ENCODE results near the gene PNPLA3. TPM values are rescaled to one million over a fixed set of nuclear protein-coding genes. Genes with fewer than 3 reads are reported as not detected.

The PNPLA3 gene
- total RNA-seq, 6 experiments from 2014 or later, result 17.5 to 66.8 (median 60.3) TPM

DNA sequence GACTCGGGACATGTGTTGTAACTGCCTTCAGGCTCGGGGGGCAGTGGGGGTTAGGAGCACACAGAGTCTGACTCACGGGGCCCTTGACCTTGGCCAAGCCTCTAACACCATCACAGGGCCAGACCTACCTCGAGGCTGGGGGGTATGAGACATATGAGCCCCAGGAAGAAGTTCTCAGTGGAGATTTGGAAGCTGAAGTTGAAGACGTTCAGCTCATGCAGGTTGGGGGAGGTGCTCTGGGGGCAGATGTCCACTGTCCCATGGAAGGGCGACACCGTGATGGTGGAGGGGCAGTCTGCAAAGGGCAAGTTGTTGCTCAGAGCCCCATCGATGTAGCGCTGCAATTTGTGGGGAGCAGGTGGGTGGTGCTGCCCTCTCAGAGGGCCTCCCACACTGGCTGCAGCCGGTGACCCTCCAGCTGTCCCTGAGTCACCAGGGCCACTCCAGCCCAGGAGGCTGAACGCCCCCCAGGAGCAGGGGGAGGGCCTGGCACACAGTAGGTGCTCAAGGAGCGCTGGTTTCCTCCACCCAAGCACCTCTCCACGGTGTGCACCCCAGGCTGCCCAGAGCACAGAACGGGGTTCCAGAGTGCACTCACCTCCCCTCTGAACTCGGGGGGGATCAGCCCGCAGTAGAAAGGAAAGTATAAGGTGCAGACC lies 34.3 kb upstream of the PNPLA3 start:
- intact Hi-C loops (cut with DNase I), result no loop called here
- Histone ChIP-seq H3K27me3 (peaks cover 0 to 15% of the 10 kb centered on the region in 2 donors), H3K4me3 (no peak overlapping the region), H3K4me1 (peaks cover 0 to 6% (median 3%) of the 10 kb centered on the region in 4 donors), H3K9me3 (no peaks in the 10 kb centered on the region), H3K36me3 (no peaks in the 10 kb centered on the region), H3K27ac (no peak overlapping the region)
- ATAC-seq (no peak), DNase-seq (peak in 1 of 3 donors; percentile 31)
- no peak for TF ChIP-seq POLR2A (IDR thresholded peaks at IDR 0.05)
- TF ChIP-seq, protein P1, sequence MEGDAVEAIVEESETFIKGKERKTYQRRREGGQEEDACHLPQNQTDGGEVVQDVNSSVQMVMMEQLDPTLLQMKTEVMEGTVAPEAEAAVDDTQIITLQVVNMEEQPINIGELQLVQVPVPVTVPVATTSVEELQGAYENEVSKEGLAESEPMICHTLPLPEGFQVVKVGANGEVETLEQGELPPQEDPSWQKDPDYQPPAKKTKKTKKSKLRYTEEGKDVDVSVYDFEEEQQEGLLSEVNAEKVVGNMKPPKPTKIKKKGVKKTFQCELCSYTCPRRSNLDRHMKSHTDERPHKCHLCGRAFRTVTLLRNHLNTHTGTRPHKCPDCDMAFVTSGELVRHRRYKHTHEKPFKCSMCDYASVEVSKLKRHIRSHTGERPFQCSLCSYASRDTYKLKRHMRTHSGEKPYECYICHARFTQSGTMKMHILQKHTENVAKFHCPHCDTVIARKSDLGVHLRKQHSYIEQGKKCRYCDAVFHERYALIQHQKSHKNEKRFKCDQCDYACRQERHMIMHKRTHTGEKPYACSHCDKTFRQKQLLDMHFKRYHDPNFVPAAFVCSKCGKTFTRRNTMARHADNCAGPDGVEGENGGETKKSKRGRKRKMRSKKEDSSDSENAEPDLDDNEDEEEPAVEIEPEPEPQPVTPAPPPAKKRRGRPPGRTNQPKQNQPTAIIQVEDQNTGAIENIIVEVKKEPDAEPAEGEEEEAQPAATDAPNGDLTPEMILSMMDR (IDR thresholded peaks at IDR 0.05), result no peak
- 63% methylated on average over 8 of the region's 16 CpGs for WGBS (ENCODE audit: insufficient coverage, low coverage, low lambda C conversion rate, missing lambda C conversion rate)

DNA sequence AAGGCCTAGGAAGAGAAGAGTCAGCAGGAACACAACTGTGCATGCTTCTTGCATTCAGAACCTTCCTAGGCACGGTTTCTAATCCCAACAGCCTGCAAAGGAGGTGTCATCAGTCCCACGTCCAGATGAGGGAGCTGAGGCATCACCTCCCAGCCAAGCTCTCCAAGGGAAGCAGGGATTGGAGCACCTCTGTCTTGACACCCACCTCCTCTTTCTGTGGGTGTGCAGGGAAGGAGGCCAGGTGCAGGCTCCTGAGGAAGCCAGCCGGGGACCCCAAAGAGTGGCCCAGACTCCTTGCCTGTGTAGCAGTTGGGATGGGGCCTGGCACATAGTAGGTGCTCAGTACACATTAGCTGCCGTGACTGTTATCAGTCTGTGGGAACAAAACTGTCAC lies 33.7 kb upstream of the PNPLA3 start:
- peak in 1 of 3 donors; percentile 19 for DNase-seq
- H3K36me3 ChIP-seq, result no peaks in the 10 kb centered on the region
- H3K4me1 ChIP-seq, result peaks cover 0 to 6% (median 3%) of the 10 kb centered on the region in 4 donors
- H3K4me3 ChIP-seq, result no peak overlapping the region
- TF ChIP-seq, protein P1 (IDR thresholded peaks at IDR 0.05), result no peak
- TF ChIP-seq POLR2A (IDR thresholded peaks at IDR 0.05), result no peak
- H3K27ac ChIP-seq, result no peak overlapping the region
- H3K27me3 ChIP-seq, result peaks cover 0 to 15% of the 10 kb centered on the region in 2 donors
- 20% methylated on average over 2 of the region's 4 CpGs for WGBS (ENCODE audit: insufficient coverage, low coverage, low lambda C conversion rate, missing lambda C conversion rate)
- intact Hi-C loops (cut with DNase I), result no loop called here
- no peaks in the 10 kb centered on the region for H3K9me3 ChIP-seq
- ATAC-seq, result peak in 1 of 4 donors; percentile 23

DNA sequence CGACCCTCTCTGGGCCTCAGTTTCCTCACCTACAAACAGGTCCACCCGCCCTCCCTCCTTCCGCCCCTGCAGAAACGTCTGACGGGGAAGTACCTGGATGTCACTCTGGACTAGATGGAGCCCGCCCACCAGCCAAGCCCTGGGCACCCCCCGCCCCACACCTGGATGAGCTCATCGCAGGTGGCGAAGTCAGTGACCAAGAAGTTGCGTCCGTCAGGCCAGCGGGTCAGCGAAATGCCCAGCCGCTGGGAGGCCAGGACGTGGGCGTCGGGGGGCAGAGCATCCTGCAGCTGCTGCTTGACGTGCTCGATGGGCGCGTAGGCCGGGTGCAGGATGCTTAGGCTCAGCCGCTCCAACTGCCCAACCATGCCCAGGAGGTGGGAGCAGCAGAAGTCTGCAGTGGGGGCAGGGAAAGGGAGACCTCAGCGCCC lies 32.7 kb upstream of the PNPLA3 start:
- Histone ChIP-seq H3K36me3 (no peaks in the 10 kb centered on the region), H3K4me1 (peaks cover 0 to 6% (median 3%) of the 10 kb centered on the region in 4 donors), H3K27me3 (peaks cover 0 to 15% of the 10 kb centered on the region in 2 donors), H3K27ac (no peak overlapping the region), H3K9me3 (no peaks in the 10 kb centered on the region), H3K4me3 (no peak overlapping the region)
- ATAC-seq (peak in 1 of 4 donors; percentile 57), DNase-seq (peak in 1 of 3 donors; percentile 50)
- TF ChIP-seq, protein P1 (IDR thresholded peaks at IDR 0.05), result no peak
- TF ChIP-seq POLR2A (IDR thresholded peaks at IDR 0.05), result no peak
- intact Hi-C loops (cut with DNase I), result no loop called here
- WGBS (ENCODE audit: insufficient coverage, low coverage, low lambda C conversion rate, missing lambda C conversion rate), result no CpG with 5 or more reads among the region's 24 CpGs

DNA sequence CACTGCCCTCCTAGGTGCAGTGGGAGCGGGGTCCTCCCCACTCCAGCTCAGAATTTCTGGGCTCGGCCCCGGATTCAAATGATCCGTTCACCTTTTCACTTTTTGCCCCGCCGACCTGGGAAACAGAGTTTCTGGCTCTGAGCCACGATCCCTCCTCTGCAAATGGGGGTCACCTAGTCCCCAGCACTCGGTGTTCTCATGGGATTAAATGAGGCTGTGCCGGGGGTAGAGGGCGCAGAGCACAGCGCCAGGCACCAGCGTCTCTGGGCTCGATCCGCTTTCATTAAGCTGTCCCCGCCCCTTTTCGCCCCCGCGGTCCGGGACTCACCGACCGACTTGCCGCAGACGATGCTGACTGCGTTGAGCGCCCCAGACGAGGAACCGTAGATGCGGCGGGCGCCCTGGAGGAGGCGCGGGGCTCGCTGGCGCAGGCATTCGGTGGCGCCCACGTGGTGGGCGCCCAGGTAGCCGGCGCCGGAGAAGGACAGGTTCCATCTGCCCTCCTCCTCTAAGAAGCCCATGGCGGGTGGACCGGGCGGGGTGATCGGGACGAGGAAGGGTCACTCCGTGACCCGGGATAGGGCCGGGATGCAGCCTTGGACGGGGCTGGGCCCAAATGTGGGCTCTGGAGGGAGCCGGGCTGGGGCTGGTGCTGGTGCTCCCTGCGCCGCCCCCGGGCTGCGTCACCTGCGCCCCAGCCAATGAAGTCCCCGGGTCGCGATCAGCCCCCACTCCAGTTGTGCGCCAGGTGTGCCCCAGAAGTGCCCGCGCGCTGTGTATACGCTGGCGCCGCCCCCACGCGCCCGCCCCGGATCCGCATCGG lies 32.0 kb upstream of the PNPLA3 start, which contains the start of gene PNPLA5:
Gene PNPLA5 (minus strand): TSS at position 654 of the 823 bp plus-strand sequence. CDS start 133 bp downstream, at position 521.
- Histone ChIP-seq H3K9me3 (no peaks in the 10 kb centered on the region), H3K36me3 (no peaks in the 10 kb centered on the region), H3K4me1 (peaks cover 0 to 6% (median 3%) of the 10 kb centered on the region in 4 donors), H3K27ac (no peak within 1 kb of the TSS), H3K4me3 (no peak within 1 kb of the TSS), H3K27me3 (peaks cover 0 to 15% of the 10 kb centered on the region in 2 donors)
- WGBS (ENCODE audit: insufficient coverage, low coverage, low lambda C conversion rate, missing lambda C conversion rate), result 0% methylated on average over 12 of the region's 72 CpGs
- DNase-seq (peak in 1 of 3 donors; percentile 48), ATAC-seq (peak in 2 of 4 donors; percentile 22 to 40)
- intact Hi-C loops (cut with DNase I), result no loop called here
- TF ChIP-seq, protein P1 (IDR thresholded peaks at IDR 0.05), result no peak
- TF ChIP-seq POLR2A (IDR thresholded peaks at IDR 0.05), result no peak
